ENCODE results near the gene MRAS.

GRCh38 chr3:138310494-138310893, 37.9 kb upstream of the MRAS start:
- no peak for TF ChIP-seq POLR2A (IDR thresholded peaks at IDR 0.05)
- no peak for TF ChIP-seq CTCF (IDR thresholded peaks at IDR 0.05)

Measured in testis (tissue), 2 donors.